H9 (cell line): ENCODE measurements around the gene IL1RL2. TPM values are rescaled to one million over a fixed set of nuclear protein-coding genes. Genes with fewer than 3 reads are reported as not detected.

Experiments used
- DNase-seq: peaks from one replicate; pipeline ENCODE4 v3.0.0-alpha.2; 2017
- H2AFZ ChIP-seq: one replicate; pipeline ENCODE4 v1.6.1; 2013; ENCODE audit warnings: mild to moderate bottlenecking, low read length, control low read depth, moderate library complexity
- H2AK5ac ChIP-seq: 2 replicates; pipeline ENCODE4 v1.6.1; 2013; ENCODE audit warnings: low read length, control low read depth, mixed read lengths; ENCODE audit not compliant: insufficient read length
- H2BK120ac ChIP-seq: one replicate; pipeline ENCODE4 v1.6.1; 2013; ENCODE audit warnings: low read depth, mild to moderate bottlenecking, low read length, control low read depth, inconsistent platforms; ENCODE audit not compliant: poor library complexity, severe bottlenecking
- H2BK12ac ChIP-seq: 2 replicates; pipeline ENCODE4 v1.6.1; 2013; ENCODE audit warnings: low read length, control low read depth, mixed read lengths, low read depth; ENCODE audit not compliant: insufficient read length
- H2BK15ac ChIP-seq: 2 replicates; pipeline ENCODE4 v1.6.1; 2013; ENCODE audit warnings: low read depth, low read length, control low read depth
- H2BK20ac ChIP-seq: one replicate; pipeline ENCODE4 v1.6.1; 2013; ENCODE audit warnings: low read depth, mild to moderate bottlenecking, low read length, control low read depth, inconsistent platforms; ENCODE audit not compliant: poor library complexity, severe bottlenecking
- H2BK5ac ChIP-seq: 2 replicates; pipeline ENCODE4 v1.6.1; 2013; ENCODE audit warnings: low read length, control low read depth, mixed read lengths; ENCODE audit not compliant: insufficient read length
- H3K14ac ChIP-seq: 2 replicates; pipeline ENCODE4 v1.6.1; 2013; ENCODE audit warnings: low read length, control low read depth; ENCODE audit not compliant: insufficient read depth
- H3K18ac ChIP-seq: 2 replicates; pipeline ENCODE4 v1.6.1; 2013; ENCODE audit warnings: low read depth, mild to moderate bottlenecking, mixed read lengths, low read length, control low read depth; ENCODE audit not compliant: insufficient read length
- H3K23ac ChIP-seq: 2 replicates; pipeline ENCODE4 v1.6.1; 2013; ENCODE audit warnings: low read length, control low read depth, mixed read lengths, low read depth; ENCODE audit not compliant: insufficient read length
- H3K23me2 ChIP-seq: 2 replicates; pipeline ENCODE4 v1.6.1; 2013; ENCODE audit warnings: low read depth, mild to moderate bottlenecking, mixed read lengths, low read length, control low read depth; ENCODE audit not compliant: insufficient read length, poor library complexity, severe bottlenecking
- H3K27ac ChIP-seq: 2 replicates; pipeline ENCODE4 v1.5.1; 2013; ENCODE audit warnings: low read length, control low read depth, mixed read lengths, low read depth; ENCODE audit not compliant: insufficient read length
- H3K27me3 ChIP-seq: 2 replicates; pipeline ENCODE4 v1.6.1; 2013; ENCODE audit warnings: low read length, control low read depth, inconsistent platforms; ENCODE audit not compliant: insufficient read depth
- H3K4ac ChIP-seq: 2 replicates; pipeline ENCODE4 v1.6.1; 2013; ENCODE audit warnings: low read depth, mild to moderate bottlenecking, control low read depth, inconsistent platforms, low read length, moderate library complexity
- H3K4me1 ChIP-seq: 2 replicates; pipeline ENCODE4 v1.6.1; 2013; ENCODE audit warnings: low read length, control low read depth, inconsistent platforms; ENCODE audit not compliant: insufficient read depth
- H3K4me2 ChIP-seq: 2 replicates; pipeline ENCODE4 v1.6.1; 2013; ENCODE audit warnings: low read length, control low read depth, mixed read lengths; ENCODE audit not compliant: insufficient read length, insufficient read depth
- H3K56ac ChIP-seq: 2 replicates; pipeline ENCODE4 v1.6.1; 2013; ENCODE audit warnings: low read depth, mild to moderate bottlenecking, mixed read lengths, low read length, control low read depth; ENCODE audit not compliant: insufficient read length
- H3K79me1 ChIP-seq: 2 replicates; pipeline ENCODE4 v1.6.1; 2013; ENCODE audit warnings: low read depth, mild to moderate bottlenecking, moderate library complexity, low read length, control low read depth, inconsistent platforms; ENCODE audit not compliant: insufficient read depth, poor library complexity, severe bottlenecking
- H3K79me2 ChIP-seq: 2 replicates; pipeline ENCODE4 v1.6.1; 2013; ENCODE audit warnings: low read length, control low read depth, inconsistent platforms; ENCODE audit not compliant: insufficient read depth
- H3K9ac ChIP-seq: 2 replicates; pipeline ENCODE4 v1.6.1; 2013; ENCODE audit warnings: low read length, control low read depth, mixed read lengths; ENCODE audit not compliant: insufficient read length; ENCODE audit errors: extremely low read depth
- H3K9me3 ChIP-seq: one replicate; pipeline ENCODE4 v1.6.1; 2013; ENCODE audit warnings: low read depth, low read length, inconsistent platforms; ENCODE audit not compliant: control insufficient read depth
- H3T11ph ChIP-seq: one replicate; pipeline ENCODE4 v1.6.1; 2013; ENCODE audit warnings: mild to moderate bottlenecking, low read length, control low read depth, inconsistent platforms
- H4K20me1 ChIP-seq: one replicate; pipeline ENCODE4 v1.6.1; 2013; ENCODE audit not compliant: control insufficient read depth, insufficient read length, insufficient read depth
- H4K5ac ChIP-seq: 2 replicates; pipeline ENCODE4 v1.6.1; 2013; ENCODE audit warnings: low read depth, mild to moderate bottlenecking, mixed read lengths, low read length, control low read depth; ENCODE audit not compliant: insufficient read length
- H4K8ac ChIP-seq: replicated peaks from 2 replicates; pipeline ENCODE4 v1.6.1; 2013; ENCODE audit warnings: low read length, control low read depth, mixed read lengths, low read depth; ENCODE audit not compliant: insufficient read length
- H4K91ac ChIP-seq: 2 replicates; pipeline ENCODE4 v1.6.1; 2013; ENCODE audit warnings: low read depth, mild to moderate bottlenecking, moderate library complexity, mixed read lengths, low read length, control low read depth; ENCODE audit not compliant: insufficient read length
- H3K27ac Mint-ChIP-seq, 3 experiments: 2 replicates in 2 of 3; 3 replicates in 1 of 3; pipeline ENCODE4 v1.8.0; 2020 to 2021; ENCODE audit warnings: mixed read lengths in 3 of 3, mild to moderate bottlenecking in 1 of 3, moderate library complexity in 1 of 3
- H3K27me3 Mint-ChIP-seq: 2 replicates; pipeline ENCODE4 v1.8.0; 2021; ENCODE audit warnings: low read depth, mild to moderate bottlenecking, moderate library complexity, mixed read lengths
- H3K36me3 Mint-ChIP-seq, 3 experiments: 2 replicates in 2 of 3; 3 replicates in 1 of 3; pipeline ENCODE4 v1.8.0; 2020 to 2021; ENCODE audit warnings: low read depth in 3 of 3, mixed read lengths in 3 of 3; ENCODE audit not compliant: insufficient read depth in 1 of 3
- H3K4me1 Mint-ChIP-seq, 2 experiments: 2 replicates each; pipeline ENCODE4 v1.8.0; 2020; ENCODE audit warnings: mixed read lengths in 2 of 2
- H3K4me3 Mint-ChIP-seq, 2 experiments: 2 replicates in 1 of 2; 3 replicates in 1 of 2; pipeline ENCODE4 v1.8.0; 2020 to 2021; ENCODE audit warnings: mild to moderate bottlenecking in 2 of 2, mixed read lengths in 2 of 2, moderate library complexity in 1 of 2
- H3K9me3 Mint-ChIP-seq, 2 experiments: 2 replicates in 1 of 2; 3 replicates in 1 of 2; pipeline ENCODE4 v1.8.0; 2020; ENCODE audit warnings: mild to moderate bottlenecking in 2 of 2, mixed read lengths in 2 of 2, moderate library complexity in 1 of 2
- CTCF ChIP-seq: fragments of 200-600 bp; sonication (generic); conservative IDR thresholded peaks from 3 replicates; pipeline ENCODE4 v1.8.0; 2021; ENCODE audit warnings: antibody characterized with exemption, mild to moderate bottlenecking
- WGBS: extraction: QIAGEN DNeasy Blood & Tissue Kit; methylation state at CpG from one replicate; pipeline ENCODE4 v1.1.7; 2013; ENCODE audit warnings: missing lambda C conversion rate, low lambda C conversion rate, mixed read lengths; ENCODE audit not compliant: insufficient read length; ENCODE audit errors: extremely low coverage; 5-methylcytosine and 5-hydroxymethylcytosine counted together
- total RNA-seq: library from RNA; stranded (reverse); gene quantifications from 2 replicates; pipeline ENCODE4 v1.2.1, GENCODE V29; 2021

IL1RL2 gene
- total RNA-seq, 1 experiment from 2014 or later, result not detected

GRCh38 chr2:102276549-102277201 lies 89.9 kb downstream of the IL1RL2 start:
- no peak overlapping the region for H2BK12ac ChIP-seq
- Mint-ChIP-seq H3K4me1 (no peaks in the 10 kb centered on the region), H3K27ac (no peak overlapping the region), H3K4me3 (no peak overlapping the region), H3K36me3 (peaks cover 0 to 6% (median 4%) of the 10 kb centered on the region in 3 experiments; a peak in 3 of 7 replicates), H3K27me3 (no peaks in the 10 kb centered on the region), H3K9me3 (peaks cover 7 to 8% of the 10 kb centered on the region in 2 experiments)
- no peak overlapping the region for H3K56ac ChIP-seq
- no peak overlapping the region for H2BK120ac ChIP-seq
- no peaks in the 10 kb centered on the region for H4K20me1 ChIP-seq
- DNase-seq, result no peak
- H2AFZ ChIP-seq, result no peak overlapping the region
- no peak overlapping the region for H4K5ac ChIP-seq
- no CpG with 5 or more reads among the region's 2 CpGs for WGBS
- H3K23me2 ChIP-seq, result no peaks in the 10 kb centered on the region
- no peaks in the 10 kb centered on the region for H3K79me2 ChIP-seq
- no peak overlapping the region for H2BK15ac ChIP-seq
- H3T11ph ChIP-seq, result no peak overlapping the region
- H3K18ac ChIP-seq, result no peak overlapping the region
- H2BK5ac ChIP-seq, result no peak overlapping the region
- H3K27me3 ChIP-seq, result no peaks in the 10 kb centered on the region
- H3K4me1 ChIP-seq, result no peaks in the 10 kb centered on the region
- H3K79me1 ChIP-seq, result no peaks in the 10 kb centered on the region
- no peak overlapping the region for H3K14ac ChIP-seq
- H3K4ac ChIP-seq, result no peak overlapping the region
- H4K8ac ChIP-seq, result no peak overlapping the region
- no peak overlapping the region for H3K27ac ChIP-seq
- no peak overlapping the region for H3K9ac ChIP-seq
- no peak overlapping the region for H2AK5ac ChIP-seq
- TF ChIP-seq CTCF, result no peak
- no peak overlapping the region for H3K23ac ChIP-seq
- no peaks in the 10 kb centered on the region for H3K9me3 ChIP-seq
- H2BK20ac ChIP-seq, result no peak overlapping the region
- H3K4me2 ChIP-seq, result no peak overlapping the region
- H4K91ac ChIP-seq, result no peak overlapping the region
